ENCODE results near the gene BBS9.

BBS9 gene

GRCh38 chr7:33357846-33358245, 228.5 kb downstream of the BBS9 start:
- H3K9me3 ChIP-seq (replicated peaks; ENCODE audit: insufficient read depth, low read length), result no peaks in the 10 kb centered on the region
- H3K4me1 ChIP-seq (ENCODE audit: low read length), result no peaks in the 10 kb centered on the region
- H3K27me3 ChIP-seq (replicated peaks; ENCODE audit: insufficient read depth, low read length), result no peaks in the 10 kb centered on the region
- no peaks in the 10 kb centered on the region for H3K9me2 ChIP-seq (replicated peaks; ENCODE audit: insufficient read depth, low read length)
- no peak overlapping the region for H3K4me3 ChIP-seq (ENCODE audit: low read length)
- no peak overlapping the region for H2AFZ ChIP-seq (ENCODE audit: low read length)
- H4K20me1 ChIP-seq (ENCODE audit: insufficient read depth, low read length), result no peaks in the 10 kb centered on the region
- no peak for DNase-seq
- H3K36me3 ChIP-seq (replicated peaks; ENCODE audit: insufficient read depth, low read length), result no peaks in the 10 kb centered on the region
- no peak overlapping the region for H3K9ac ChIP-seq (ENCODE audit: low read length)
- no peaks in the 10 kb centered on the region for H3K79me2 ChIP-seq (ENCODE audit: low read length)
- TF ChIP-seq EZH2 (optimal IDR thresholded peaks at IDR 0.05; ENCODE audit: low read depth, low read length) (no peak), CTCF (IDR thresholded peaks at IDR 0.05; ENCODE audit: low read length) (no peak), EZH2phosphoT487 (IDR thresholded peaks at IDR 0.05; ENCODE audit: low read length) (no peak)
- H3K27ac ChIP-seq (ENCODE audit: low read length), result no peak overlapping the region
- no peak overlapping the region for H3K4me2 ChIP-seq (ENCODE audit: low read depth, low read length)
- H3F3A ChIP-seq (ENCODE audit: insufficient read depth, low read length), result no peaks in the 10 kb centered on the region

DNA sequence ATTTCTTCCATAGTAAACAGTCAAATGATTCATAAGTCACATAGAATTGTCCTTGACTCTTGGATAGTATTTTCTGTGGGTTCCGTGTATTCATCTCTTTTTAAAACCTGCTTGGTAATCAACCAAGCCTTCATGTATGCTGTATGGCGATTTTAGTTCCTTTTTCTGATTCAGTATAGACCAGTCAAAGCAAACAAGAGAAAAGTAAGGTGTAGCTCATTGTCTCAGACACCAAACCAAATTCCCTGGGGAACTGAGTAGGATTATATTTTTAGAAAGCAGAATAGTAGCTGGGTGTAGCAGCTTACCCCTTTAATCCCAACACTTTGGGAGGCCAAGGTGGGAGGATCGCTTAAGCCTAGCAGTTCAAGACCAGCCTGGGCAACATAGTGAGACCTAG, 240.5 kb downstream of the BBS9 start:
- Histone ChIP-seq H2AFZ (ENCODE audit: low read length) (no peak overlapping the region), H3K79me2 (ENCODE audit: low read length) (no peaks in the 10 kb centered on the region), H3K4me2 (ENCODE audit: low read depth, low read length) (no peak overlapping the region), H3K4me3 (ENCODE audit: low read length) (no peak overlapping the region), H3K36me3 (replicated peaks; ENCODE audit: insufficient read depth, low read length) (no peaks in the 10 kb centered on the region), H3K9me2 (replicated peaks; ENCODE audit: insufficient read depth, low read length) (no peaks in the 10 kb centered on the region), H3K4me1 (ENCODE audit: low read length) (no peaks in the 10 kb centered on the region), H3K27ac (ENCODE audit: low read length) (no peak overlapping the region), H4K20me1 (ENCODE audit: insufficient read depth, low read length) (no peaks in the 10 kb centered on the region), H3K27me3 (replicated peaks; ENCODE audit: insufficient read depth, low read length) (no peaks in the 10 kb centered on the region), H3K9ac (ENCODE audit: low read length) (no peak overlapping the region), H3F3A (ENCODE audit: insufficient read depth, low read length) (no peaks in the 10 kb centered on the region), H3K9me3 (replicated peaks; ENCODE audit: insufficient read depth, low read length) (no peaks in the 10 kb centered on the region)
- TF ChIP-seq EZH2phosphoT487 (IDR thresholded peaks at IDR 0.05; ENCODE audit: low read length) (no peak), EZH2 (optimal IDR thresholded peaks at IDR 0.05; ENCODE audit: low read depth, low read length) (no peak), CTCF (IDR thresholded peaks at IDR 0.05; ENCODE audit: low read length) (no peak)
- no peak for DNase-seq

DNA sequence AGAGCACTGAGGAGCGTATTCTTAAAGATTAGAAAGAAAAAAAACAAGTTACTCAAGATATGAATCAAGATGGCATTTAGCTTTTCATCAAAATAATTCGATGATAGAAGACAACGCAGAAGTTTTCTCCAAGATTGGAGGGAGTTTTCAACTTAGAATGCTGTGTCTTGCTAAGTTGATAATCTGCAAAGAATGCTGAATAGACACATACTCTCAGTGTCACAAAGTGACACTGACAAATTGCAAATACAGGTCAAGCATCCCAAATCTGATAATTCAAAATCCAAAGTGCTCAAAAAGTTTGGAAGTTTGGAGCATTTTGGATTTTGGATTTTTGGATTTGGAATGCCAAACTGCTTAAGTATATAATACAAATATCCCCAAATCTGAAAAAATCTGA, 243.8 kb downstream of the BBS9 start:
- Histone ChIP-seq H4K20me1 (ENCODE audit: insufficient read depth, low read length) (no peaks in the 10 kb centered on the region), H3K27me3 (replicated peaks; ENCODE audit: insufficient read depth, low read length) (no peaks in the 10 kb centered on the region), H3K9me2 (replicated peaks; ENCODE audit: insufficient read depth, low read length) (no peaks in the 10 kb centered on the region), H2AFZ (ENCODE audit: low read length) (no peak overlapping the region), H3K4me2 (ENCODE audit: low read depth, low read length) (no peak overlapping the region), H3K27ac (ENCODE audit: low read length) (no peak overlapping the region), H3K9ac (ENCODE audit: low read length) (no peak overlapping the region), H3K9me3 (replicated peaks; ENCODE audit: insufficient read depth, low read length) (no peaks in the 10 kb centered on the region), H3K79me2 (ENCODE audit: low read length) (no peaks in the 10 kb centered on the region), H3K36me3 (replicated peaks; ENCODE audit: insufficient read depth, low read length) (no peaks in the 10 kb centered on the region), H3F3A (ENCODE audit: insufficient read depth, low read length) (no peaks in the 10 kb centered on the region), H3K4me3 (ENCODE audit: low read length) (no peak overlapping the region), H3K4me1 (ENCODE audit: low read length) (no peaks in the 10 kb centered on the region)
- TF ChIP-seq EZH2 (optimal IDR thresholded peaks at IDR 0.05; ENCODE audit: low read depth, low read length) (no peak), EZH2phosphoT487 (IDR thresholded peaks at IDR 0.05; ENCODE audit: low read length) (no peak)
- no peak for DNase-seq

DNA sequence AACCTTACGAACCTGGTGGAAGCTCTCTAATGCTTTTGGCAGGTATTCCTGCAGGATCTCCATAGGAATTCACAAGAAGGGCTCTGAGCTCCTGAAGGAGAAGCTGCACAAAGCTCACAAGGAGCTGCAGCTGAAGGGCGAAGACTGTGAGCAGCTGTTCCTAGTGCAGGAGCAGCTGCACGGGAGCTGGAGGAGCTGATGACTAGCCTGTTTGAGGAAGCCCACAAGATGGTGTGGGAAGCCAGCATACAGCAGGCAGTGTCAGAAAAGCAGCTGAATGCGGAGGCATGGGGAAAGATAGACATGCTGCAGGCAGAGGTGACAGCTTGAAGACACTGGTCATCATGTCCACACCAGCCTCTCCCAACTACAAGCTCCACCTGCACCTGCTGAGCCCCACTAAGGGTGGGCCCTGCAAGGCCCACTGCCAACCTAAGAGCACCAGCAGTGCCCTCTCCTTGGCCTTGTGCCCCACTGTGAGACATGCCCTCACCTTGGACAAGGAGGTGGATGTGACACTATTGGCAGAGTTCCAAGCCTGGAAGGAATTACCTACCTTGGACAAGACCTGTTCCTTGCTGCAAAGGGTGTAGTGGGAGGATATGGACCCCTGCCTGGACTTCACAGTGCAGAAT, 250.6 kb downstream of the BBS9 start:
- no peaks in the 10 kb centered on the region for H4K20me1 ChIP-seq (ENCODE audit: insufficient read depth, low read length)
- no peak overlapping the region for H3K4me3 ChIP-seq (ENCODE audit: low read length)
- H3K9me2 ChIP-seq (replicated peaks; ENCODE audit: insufficient read depth, low read length), result no peaks in the 10 kb centered on the region
- no peaks in the 10 kb centered on the region for H3K4me1 ChIP-seq (ENCODE audit: low read length)
- H3K9ac ChIP-seq (ENCODE audit: low read length), result no peak overlapping the region
- no peaks in the 10 kb centered on the region for H3K27me3 ChIP-seq (replicated peaks; ENCODE audit: insufficient read depth, low read length)
- H3K36me3 ChIP-seq (replicated peaks; ENCODE audit: insufficient read depth, low read length), result no peaks in the 10 kb centered on the region
- H2AFZ ChIP-seq (ENCODE audit: low read length), result no peak overlapping the region
- no peaks in the 10 kb centered on the region for H3K79me2 ChIP-seq (ENCODE audit: low read length)
- no peaks in the 10 kb centered on the region for H3F3A ChIP-seq (ENCODE audit: insufficient read depth, low read length)
- H3K9me3 ChIP-seq (replicated peaks; ENCODE audit: insufficient read depth, low read length), result no peaks in the 10 kb centered on the region
- DNase-seq, result no peak
- no peak overlapping the region for H3K4me2 ChIP-seq (ENCODE audit: low read depth, low read length)
- no peak for TF ChIP-seq EZH2 (optimal IDR thresholded peaks at IDR 0.05; ENCODE audit: low read depth, low read length)
- TF ChIP-seq CTCF (IDR thresholded peaks at IDR 0.05; ENCODE audit: low read length), result no peak
- TF ChIP-seq EZH2phosphoT487 (IDR thresholded peaks at IDR 0.05; ENCODE audit: low read length), result no peak
- H3K27ac ChIP-seq (ENCODE audit: low read length), result no peak overlapping the region
